ENCODE results near the gene SLC26A1.
"Not testable (repeated sequence)": the region's sequence is repeated elsewhere in the genome, so short reads cannot be mapped to it uniquely, and the experiment has no call there.

The SLC26A1 gene

GRCh38 chr4:952881-953573, 40.2 kb downstream of the SLC26A1 start:
- DNase-seq (ENCODE audit: low read depth): no peak

GRCh38 chr4:951594-952468, 41.4 kb downstream of the SLC26A1 start:
- no peak for DNase-seq (ENCODE audit: low read depth)

- no peak for DNase-seq (ENCODE audit: low read depth)
Measured at GRCh38 chr4:951186-951585, 42.0 kb downstream of the SLC26A1 start.

- no peak for DNase-seq (ENCODE audit: low read depth)
Measured at GRCh38 chr4:950136-951020, 42.8 kb downstream of the SLC26A1 start.

GRCh38 chr4:949656-950055, 43.5 kb downstream of the SLC26A1 start:
- no peak for DNase-seq (ENCODE audit: low read depth)

GRCh38 chr4:948936-949300, 44.3 kb downstream of the SLC26A1 start:
- DNase-seq (ENCODE audit: low read depth): no peak

- DNase-seq (ENCODE audit: low read depth): no peak
Measured at GRCh38 chr4:948101-948935, 44.9 kb downstream of the SLC26A1 start.

GRCh38 chr4:947491-947971, 45.7 kb downstream of the SLC26A1 start:
- no peak for DNase-seq (ENCODE audit: low read depth)

GRCh38 chr4:946517-947471, 46.4 kb downstream of the SLC26A1 start:
- DNase-seq (ENCODE audit: low read depth): no peak

- DNase-seq (ENCODE audit: low read depth): no peak
Measured at GRCh38 chr4:946103-946450, 47.1 kb downstream of the SLC26A1 start.

GRCh38 chr4:945274-946102, 47.7 kb downstream of the SLC26A1 start:
- no peak for DNase-seq (ENCODE audit: low read depth)

GRCh38 chr4:939508-939907, 53.7 kb downstream of the SLC26A1 start:
- DNase-seq (ENCODE audit: low read depth): not testable (repeated sequence)

Data from activated gamma-delta T cell treated with anti-CD3 and anti-CD28 coated beads, Interleukin-2, amount 50 U/mL, for 16 hours (primary cell).